ENCODE measurements around the gene PPP1R12A.

DNA sequence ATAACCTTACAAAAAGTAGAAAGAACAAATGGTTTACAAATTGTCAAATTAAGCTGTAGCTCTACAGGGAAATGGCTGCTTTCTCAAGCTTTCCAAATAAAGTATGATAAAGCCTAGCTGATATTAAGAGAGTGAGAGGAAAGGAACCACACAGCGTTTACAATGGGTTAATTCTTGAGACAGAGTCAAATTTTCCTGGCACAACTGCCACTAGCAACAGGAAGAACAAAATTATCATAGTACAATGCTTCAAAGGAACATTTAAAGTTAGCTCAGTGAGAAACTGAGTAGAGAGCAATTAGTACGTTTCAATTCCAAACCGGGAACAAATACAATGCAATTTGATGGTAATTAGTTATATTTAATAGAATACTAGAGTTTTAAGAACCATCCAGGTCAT lies 116.0 kb downstream of the PPP1R12A start:
- no peak for TF ChIP-seq POLR2A (IDR thresholded peaks at IDR 0.05; ENCODE audit: low read length)
- no peak for TF ChIP-seq GATA1 (IDR thresholded peaks at IDR 0.05; ENCODE audit: low read depth, low read length)
